ENCODE results near the gene HAPLN3.
"Not testable (repeated sequence)": the region's sequence is repeated elsewhere in the genome, so short reads cannot be mapped to it uniquely, and the experiment has no call there.

Gene HAPLN3, protein sequence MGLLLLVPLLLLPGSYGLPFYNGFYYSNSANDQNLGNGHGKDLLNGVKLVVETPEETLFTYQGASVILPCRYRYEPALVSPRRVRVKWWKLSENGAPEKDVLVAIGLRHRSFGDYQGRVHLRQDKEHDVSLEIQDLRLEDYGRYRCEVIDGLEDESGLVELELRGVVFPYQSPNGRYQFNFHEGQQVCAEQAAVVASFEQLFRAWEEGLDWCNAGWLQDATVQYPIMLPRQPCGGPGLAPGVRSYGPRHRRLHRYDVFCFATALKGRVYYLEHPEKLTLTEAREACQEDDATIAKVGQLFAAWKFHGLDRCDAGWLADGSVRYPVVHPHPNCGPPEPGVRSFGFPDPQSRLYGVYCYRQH

DNA sequence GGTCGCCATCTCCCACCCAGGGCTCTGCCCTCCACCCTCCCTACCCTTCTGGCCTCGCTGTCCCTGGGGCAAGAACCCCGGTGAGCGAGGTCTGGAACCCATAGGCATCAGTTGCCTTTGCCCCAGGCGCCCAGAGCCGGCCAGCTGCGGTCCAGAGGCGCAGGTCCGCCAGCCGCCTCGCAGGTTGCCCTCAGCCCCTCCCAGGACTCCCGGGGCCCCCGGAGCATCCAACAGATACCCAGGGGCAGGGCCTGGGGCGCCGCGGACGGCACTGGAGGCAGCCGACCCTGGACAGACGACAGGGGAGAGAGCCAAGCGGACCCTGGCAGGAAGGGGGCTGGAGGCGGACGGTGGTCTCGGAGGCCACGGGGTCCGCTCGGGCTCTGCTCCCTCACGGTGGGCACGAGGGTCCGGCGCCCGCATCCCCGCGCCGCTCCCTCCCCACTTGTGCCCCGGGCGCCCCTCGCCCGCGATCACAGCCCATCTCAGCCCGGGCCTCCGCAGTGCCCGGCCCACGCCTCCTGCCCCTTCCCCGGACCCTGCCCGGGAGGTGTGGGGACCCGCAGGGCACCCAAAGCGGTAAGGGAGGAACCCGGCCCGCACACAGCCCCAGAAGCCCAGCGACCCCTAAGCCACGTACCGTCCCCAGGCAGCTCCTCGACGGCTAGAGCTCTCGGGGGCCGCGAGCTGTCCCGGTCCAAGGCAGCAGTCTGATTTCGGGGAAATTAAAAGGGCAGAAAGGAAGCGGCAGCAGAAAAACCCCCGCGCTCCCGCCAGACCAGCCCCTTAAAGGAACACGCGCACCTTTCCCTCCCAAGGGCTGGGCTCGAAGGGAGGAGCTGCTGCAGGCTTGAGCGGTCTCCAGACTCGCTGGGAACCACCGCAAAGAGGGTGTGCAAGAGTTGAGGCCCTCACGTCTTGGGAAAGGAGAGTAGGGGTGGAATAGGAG, at the start of gene HAPLN3:
HAPLN3 (minus strand) TSS at position 726 of the 949 bp plus-strand sequence. CDS start 8,246 bp downstream, outside the sequence.
- H3K27me3 ChIP-seq (ENCODE audit: insufficient read depth, low read length): peaks cover 4% of the 10 kb centered on the region; the same call in 1 of the 2 replicates
- H3K27ac ChIP-seq (ENCODE audit: low read depth, low read length): no peak within 1 kb of the TSS
- H2AFZ ChIP-seq (ENCODE audit: low read length, unreplicated experiment): peak within 1 kb of the TSS; percentile 36
- peaks cover 8% of the 10 kb centered on the region for H3K4me1 ChIP-seq (ENCODE audit: control insufficient read depth, insufficient read depth, low read length, unreplicated experiment)
- H3K4me3 ChIP-seq (ENCODE audit: low read depth, low read length): peak within 1 kb of the TSS; percentile 79
- H3K79me2 ChIP-seq (ENCODE audit: control insufficient read depth, insufficient read depth, low read length, unreplicated experiment): no peaks in the 10 kb centered on the region
- no peaks in the 10 kb centered on the region for H3K36me3 ChIP-seq (ENCODE audit: insufficient read depth, low read length)

DNA sequence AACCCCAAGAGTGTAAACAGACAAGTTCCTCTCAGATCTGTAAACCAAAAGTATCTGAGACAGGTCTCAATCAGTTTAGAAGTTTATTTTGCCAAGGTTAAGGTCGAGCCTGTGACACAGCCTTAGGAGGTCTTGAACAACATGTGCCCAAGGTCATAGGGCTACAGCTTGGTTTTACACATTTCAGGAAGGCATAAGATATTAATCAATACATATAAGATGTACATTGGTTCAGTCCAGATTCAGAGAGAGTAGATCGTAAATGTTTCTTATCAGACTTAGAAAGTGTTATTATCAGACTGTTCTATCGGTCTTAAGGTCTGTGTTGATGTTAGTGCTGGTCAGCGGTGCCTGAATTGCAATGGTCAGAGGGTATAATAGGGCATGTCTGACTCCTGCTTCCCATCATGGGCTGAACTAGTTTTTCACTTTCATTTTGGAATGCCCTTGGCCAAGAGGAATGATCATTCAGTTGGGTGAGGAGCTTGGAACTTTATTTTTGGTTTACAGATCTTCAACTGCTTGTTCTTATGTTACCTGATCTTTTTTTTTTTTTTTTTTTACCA, 44.8 kb upstream of the HAPLN3 start:
- Histone ChIP-seq H3K27me3 (ENCODE audit: insufficient read depth, low read length) (0 out of 2 replicates have a peak, but pooled peaks cover 6% of the 10 kb centered on the region), H2AFZ (ENCODE audit: low read length, unreplicated experiment) (no peak overlapping the region), H3K79me2 (ENCODE audit: control insufficient read depth, insufficient read depth, low read length, unreplicated experiment) (no peaks in the 10 kb centered on the region), H3K27ac (ENCODE audit: low read depth, low read length) (no peak overlapping the region), H3K36me3 (ENCODE audit: insufficient read depth, low read length) (no peaks in the 10 kb centered on the region), H3K4me1 (ENCODE audit: control insufficient read depth, insufficient read depth, low read length, unreplicated experiment) (no peaks in the 10 kb centered on the region), H3K4me3 (ENCODE audit: low read depth, low read length) (no peak overlapping the region)

DNA sequence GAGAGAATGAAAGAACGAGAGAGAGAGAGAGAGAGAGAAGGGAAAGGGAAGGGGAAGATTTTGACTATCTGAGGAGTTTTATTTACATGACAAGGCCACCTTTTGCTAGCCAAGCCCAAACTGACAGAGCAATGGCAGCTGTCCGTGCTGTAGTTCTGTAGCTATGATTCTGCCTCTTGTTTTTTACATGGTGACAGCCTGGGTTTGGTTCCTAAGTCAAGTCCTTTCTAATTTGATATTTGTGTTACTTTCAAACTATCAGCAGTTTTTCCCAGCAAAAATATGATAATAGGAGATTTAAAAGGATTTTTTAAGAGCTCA, 44.1 kb upstream of the HAPLN3 start:
- H3K27me3 ChIP-seq (ENCODE audit: insufficient read depth, low read length): 0 out of 2 replicates have a peak, but pooled peaks cover 7% of the 10 kb centered on the region
- H3K27ac ChIP-seq (ENCODE audit: low read depth, low read length): no peak overlapping the region
- no peak overlapping the region for H2AFZ ChIP-seq (ENCODE audit: low read length, unreplicated experiment)
- no peaks in the 10 kb centered on the region for H3K4me1 ChIP-seq (ENCODE audit: control insufficient read depth, insufficient read depth, low read length, unreplicated experiment)
- no peak overlapping the region for H3K4me3 ChIP-seq (ENCODE audit: low read depth, low read length)
- no peaks in the 10 kb centered on the region for H3K79me2 ChIP-seq (ENCODE audit: control insufficient read depth, insufficient read depth, low read length, unreplicated experiment)
- no peaks in the 10 kb centered on the region for H3K36me3 ChIP-seq (ENCODE audit: insufficient read depth, low read length)

DNA sequence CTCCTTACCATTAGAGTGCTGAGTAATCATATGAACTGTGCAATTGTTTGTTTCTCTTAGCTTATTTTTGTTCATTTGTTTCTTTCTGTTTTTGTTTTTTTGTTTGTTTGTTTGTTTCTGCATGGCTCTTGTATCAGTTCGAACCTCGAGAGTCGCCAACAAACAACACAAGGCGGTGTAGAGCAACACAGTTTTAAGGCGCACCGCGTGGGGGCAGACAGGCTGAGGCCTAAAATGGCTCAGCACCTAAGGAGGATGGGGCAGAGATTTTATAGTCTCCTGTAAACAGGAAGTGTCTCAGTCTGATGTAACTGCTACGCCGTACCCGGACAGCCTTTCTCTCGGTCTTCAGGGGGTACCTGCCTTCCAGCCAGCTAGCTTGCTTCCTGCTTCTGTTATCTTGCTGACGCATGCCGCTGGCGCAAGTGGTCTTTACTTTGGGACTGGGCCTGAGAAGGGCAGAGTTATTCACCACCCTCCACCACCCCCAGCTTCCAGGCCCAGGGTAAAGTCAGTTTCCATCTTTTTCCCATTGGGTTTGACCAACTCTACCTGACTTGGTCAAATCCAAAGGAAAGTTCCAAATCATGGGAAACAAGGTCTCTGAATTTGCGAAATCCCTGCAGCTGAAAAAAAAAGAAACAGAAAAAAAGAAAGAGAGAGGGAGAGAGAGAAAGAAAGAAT, 43.6 kb upstream of the HAPLN3 start:
- H3K4me3 ChIP-seq (ENCODE audit: low read depth, low read length): no peak overlapping the region
- H3K36me3 ChIP-seq (ENCODE audit: insufficient read depth, low read length): no peaks in the 10 kb centered on the region
- no peaks in the 10 kb centered on the region for H3K4me1 ChIP-seq (ENCODE audit: control insufficient read depth, insufficient read depth, low read length, unreplicated experiment)
- H3K27me3 ChIP-seq (ENCODE audit: insufficient read depth, low read length): 0 out of 2 replicates have a peak, but pooled peaks cover 7% of the 10 kb centered on the region
- H3K79me2 ChIP-seq (ENCODE audit: control insufficient read depth, insufficient read depth, low read length, unreplicated experiment): no peaks in the 10 kb centered on the region
- H3K27ac ChIP-seq (ENCODE audit: low read depth, low read length): no peak overlapping the region
- no peak overlapping the region for H2AFZ ChIP-seq (ENCODE audit: low read length, unreplicated experiment)

DNA sequence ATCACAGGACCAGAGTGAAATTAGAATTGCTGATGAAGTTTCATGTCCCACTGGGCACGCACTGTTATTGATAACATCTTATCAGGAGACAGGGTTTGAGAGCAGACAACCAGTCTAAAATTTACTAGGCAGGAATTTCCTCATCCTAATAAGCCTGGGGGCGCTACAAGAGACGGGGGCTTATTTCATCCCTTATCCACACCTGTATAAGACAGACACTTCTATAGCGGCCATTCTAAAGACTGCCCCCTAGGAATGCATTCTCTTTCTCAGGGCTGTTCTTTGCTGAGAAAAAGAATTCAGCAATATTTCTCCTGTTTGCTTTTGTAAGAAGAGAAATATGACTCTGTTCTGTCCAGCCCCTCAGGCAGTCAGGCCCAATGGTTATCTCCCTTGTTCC, 39.1 kb upstream of the HAPLN3 start:
- not testable (repeated sequence) for H3K27me3 ChIP-seq (ENCODE audit: insufficient read depth, low read length); H3K27ac ChIP-seq (ENCODE audit: low read depth, low read length); H3K4me1 ChIP-seq (ENCODE audit: control insufficient read depth, insufficient read depth, low read length, unreplicated experiment); H3K79me2 ChIP-seq (ENCODE audit: control insufficient read depth, insufficient read depth, low read length, unreplicated experiment); H2AFZ ChIP-seq (ENCODE audit: low read length, unreplicated experiment); H3K36me3 ChIP-seq (ENCODE audit: insufficient read depth, low read length); H3K4me3 ChIP-seq (ENCODE audit: low read depth, low read length)

DNA sequence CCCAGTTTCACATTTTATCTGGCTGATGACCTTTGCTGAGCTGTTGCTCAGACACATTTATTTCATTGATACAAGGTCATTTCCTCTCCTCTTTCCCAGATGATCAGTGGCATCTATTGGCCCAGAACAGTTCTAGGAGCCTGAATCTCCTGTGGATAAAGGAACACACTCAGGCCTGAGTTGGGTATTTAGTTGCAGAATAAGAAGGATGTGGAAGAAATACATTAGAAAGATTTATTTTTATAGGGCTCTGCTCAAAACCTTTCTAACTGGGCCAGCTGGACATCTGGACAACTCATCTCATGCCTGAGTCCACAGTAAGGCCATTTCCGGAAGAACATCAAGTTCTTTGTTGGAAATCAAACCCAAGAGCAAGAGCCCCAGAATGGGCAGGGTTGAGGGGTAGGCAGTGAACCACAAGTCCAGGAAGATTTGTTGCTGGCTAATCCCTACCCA, 37.6 kb upstream of the HAPLN3 start:
- Histone ChIP-seq H3K4me1 (ENCODE audit: control insufficient read depth, insufficient read depth, low read length, unreplicated experiment) (no peaks in the 10 kb centered on the region), H3K36me3 (ENCODE audit: insufficient read depth, low read length) (no peaks in the 10 kb centered on the region), H3K27me3 (ENCODE audit: insufficient read depth, low read length) (0 out of 2 replicates have a peak, but pooled peaks cover 7% of the 10 kb centered on the region), H3K27ac (ENCODE audit: low read depth, low read length) (no peak overlapping the region), H3K79me2 (ENCODE audit: control insufficient read depth, insufficient read depth, low read length, unreplicated experiment) (no peaks in the 10 kb centered on the region), H2AFZ (ENCODE audit: low read length, unreplicated experiment) (no peak overlapping the region), H3K4me3 (ENCODE audit: low read depth, low read length) (no peak overlapping the region)

DNA sequence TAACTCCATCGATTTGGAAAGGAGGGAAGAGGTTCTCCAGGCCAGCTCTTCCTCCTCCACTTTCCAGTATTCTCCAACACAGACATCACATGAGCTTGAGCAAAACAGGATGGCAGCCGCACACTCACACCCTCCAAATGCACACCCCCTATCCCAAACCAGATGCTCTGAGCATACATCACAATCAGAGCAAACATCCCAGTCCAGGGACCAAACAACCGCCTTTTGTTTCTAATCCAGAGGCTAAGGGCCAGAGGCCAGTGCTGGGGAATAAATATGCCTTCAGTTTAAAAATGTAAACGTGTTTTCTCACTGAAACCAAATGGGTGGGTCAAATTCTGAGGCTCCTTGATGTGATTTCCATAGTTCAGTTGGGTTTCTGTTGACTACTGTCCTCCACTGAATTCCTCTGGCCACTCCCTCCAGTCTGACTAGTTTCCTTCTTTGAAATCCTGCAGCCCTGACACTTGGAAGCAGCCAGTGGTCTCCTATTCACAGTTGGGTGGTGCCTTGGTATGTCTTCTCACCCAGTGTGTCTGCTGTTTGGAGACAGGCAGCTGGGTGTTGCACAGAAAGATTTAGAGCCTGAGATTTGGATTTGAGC, 37.0 kb upstream of the HAPLN3 start:
- Histone ChIP-seq H3K27ac (ENCODE audit: low read depth, low read length) (no peak overlapping the region), H3K4me1 (ENCODE audit: control insufficient read depth, insufficient read depth, low read length, unreplicated experiment) (no peaks in the 10 kb centered on the region), H2AFZ (ENCODE audit: low read length, unreplicated experiment) (no peak overlapping the region), H3K79me2 (ENCODE audit: control insufficient read depth, insufficient read depth, low read length, unreplicated experiment) (no peaks in the 10 kb centered on the region), H3K4me3 (ENCODE audit: low read depth, low read length) (no peak overlapping the region), H3K27me3 (ENCODE audit: insufficient read depth, low read length) (0 out of 2 replicates have a peak, but pooled peaks cover 7% of the 10 kb centered on the region), H3K36me3 (ENCODE audit: insufficient read depth, low read length) (no peaks in the 10 kb centered on the region)

DNA sequence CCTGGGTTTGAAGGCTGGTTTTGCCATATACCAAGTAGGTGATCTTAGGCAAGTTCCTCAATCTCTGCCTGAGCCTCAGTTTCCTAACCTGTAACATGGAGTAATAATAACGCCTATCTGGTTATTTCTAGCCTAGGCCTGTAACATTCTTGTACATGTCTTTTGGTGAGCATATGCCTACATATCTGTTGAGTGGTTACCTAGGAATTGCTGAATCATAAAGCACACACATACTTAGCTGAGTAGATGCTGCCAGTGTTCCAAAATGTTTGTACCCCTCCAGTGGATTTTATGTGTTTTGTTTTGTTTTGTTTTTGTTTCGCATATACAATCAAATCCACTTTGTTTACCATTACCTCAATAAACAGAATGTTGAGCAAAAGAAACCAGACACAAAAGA, 35.2 kb upstream of the HAPLN3 start:
- H3K27ac ChIP-seq (ENCODE audit: low read depth, low read length): no peak overlapping the region
- H3K79me2 ChIP-seq (ENCODE audit: control insufficient read depth, insufficient read depth, low read length, unreplicated experiment): no peaks in the 10 kb centered on the region
- H3K36me3 ChIP-seq (ENCODE audit: insufficient read depth, low read length): no peaks in the 10 kb centered on the region
- H3K4me3 ChIP-seq (ENCODE audit: low read depth, low read length): no peak overlapping the region
- H2AFZ ChIP-seq (ENCODE audit: low read length, unreplicated experiment): no peak overlapping the region
- H3K27me3 ChIP-seq (ENCODE audit: insufficient read depth, low read length): 0 out of 2 replicates have a peak, but pooled peaks cover 3% of the 10 kb centered on the region
- H3K4me1 ChIP-seq (ENCODE audit: control insufficient read depth, insufficient read depth, low read length, unreplicated experiment): no peaks in the 10 kb centered on the region

DNA sequence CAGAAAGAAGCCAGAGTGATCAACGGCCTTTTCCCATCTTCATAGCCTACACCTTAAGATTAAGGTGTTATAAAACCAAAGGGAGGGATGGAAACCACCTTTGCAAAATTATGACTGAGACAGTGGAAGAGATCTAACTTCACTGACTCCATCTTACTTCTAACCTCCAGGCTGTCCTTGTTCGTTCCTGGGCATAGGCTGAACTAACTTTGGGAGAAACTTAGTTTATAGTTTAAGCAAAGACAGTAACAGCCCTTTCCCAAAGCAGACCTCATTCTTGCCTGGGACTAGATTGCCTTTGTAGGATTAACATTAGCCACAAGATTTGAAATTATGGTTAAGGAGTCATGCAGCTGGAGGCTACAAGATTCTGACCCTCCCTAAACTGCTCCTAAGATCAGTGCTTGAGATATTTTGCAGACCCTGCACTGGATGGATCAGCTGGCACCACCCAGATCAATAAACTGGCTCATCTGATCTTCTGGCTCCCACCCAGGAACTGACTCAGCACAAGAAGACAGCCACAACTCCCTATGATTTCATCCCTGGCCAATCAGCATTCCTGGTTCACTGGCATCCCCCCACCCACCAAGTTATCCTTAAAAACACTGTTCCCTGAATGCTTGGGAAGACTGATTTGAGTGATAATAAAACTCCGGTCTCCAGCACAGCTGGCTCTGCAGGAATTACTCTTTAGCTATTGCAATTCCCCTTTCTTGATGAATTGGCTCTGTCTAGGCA, 34.2 kb upstream of the HAPLN3 start:
- H3K27ac ChIP-seq (ENCODE audit: low read depth, low read length); H3K27me3 ChIP-seq (ENCODE audit: insufficient read depth, low read length); H3K36me3 ChIP-seq (ENCODE audit: insufficient read depth, low read length); H3K79me2 ChIP-seq (ENCODE audit: control insufficient read depth, insufficient read depth, low read length, unreplicated experiment); H3K4me3 ChIP-seq (ENCODE audit: low read depth, low read length); H2AFZ ChIP-seq (ENCODE audit: low read length, unreplicated experiment); H3K4me1 ChIP-seq (ENCODE audit: control insufficient read depth, insufficient read depth, low read length, unreplicated experiment): not testable (repeated sequence)
